ENCODE results near the gene LCLAT1.

LCLAT1 gene

GRCh38 chr2:30424231-30424630 is 22.8 kb upstream of the LCLAT1 start:
- no peak for DNase-seq

- no peak for DNase-seq
Observed at GRCh38 chr2:30425326-30425725, 21.7 kb upstream of the LCLAT1 start.

DNA sequence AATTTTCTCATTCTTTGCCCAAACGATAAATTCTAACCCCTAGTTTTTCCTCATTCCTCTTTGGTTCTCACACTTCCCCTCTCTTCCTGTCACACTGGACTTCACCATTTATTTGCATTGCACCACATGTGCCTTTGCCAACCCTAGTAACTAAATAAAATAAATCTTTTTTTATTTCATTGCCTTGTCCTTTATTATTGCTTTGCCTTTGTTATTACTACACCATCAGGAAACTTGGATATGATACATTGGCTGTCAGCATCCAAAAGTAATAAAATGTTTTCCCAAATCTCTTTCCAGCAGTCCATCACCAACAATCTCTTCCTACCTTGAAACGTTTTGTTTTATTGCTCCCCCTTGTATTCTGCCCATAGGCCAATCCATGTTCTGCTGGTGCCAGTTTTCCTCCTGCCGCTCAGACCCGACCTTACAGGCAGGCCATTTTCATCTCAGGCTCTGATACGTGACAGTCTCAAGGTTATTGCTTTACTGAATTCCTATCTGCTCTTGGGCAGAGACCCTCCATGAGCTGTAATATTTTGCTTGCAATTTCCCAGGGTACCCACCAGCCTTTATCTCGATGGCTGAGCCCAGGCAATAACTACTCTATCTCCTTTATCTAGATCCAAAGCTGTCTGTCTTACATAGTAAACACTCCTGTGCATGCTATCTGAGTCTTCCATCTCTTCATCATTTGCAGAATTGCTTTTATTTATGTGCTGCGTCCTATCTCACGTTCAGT is 19.3 kb upstream of the LCLAT1 start:
- no peak for DNase-seq

DNA sequence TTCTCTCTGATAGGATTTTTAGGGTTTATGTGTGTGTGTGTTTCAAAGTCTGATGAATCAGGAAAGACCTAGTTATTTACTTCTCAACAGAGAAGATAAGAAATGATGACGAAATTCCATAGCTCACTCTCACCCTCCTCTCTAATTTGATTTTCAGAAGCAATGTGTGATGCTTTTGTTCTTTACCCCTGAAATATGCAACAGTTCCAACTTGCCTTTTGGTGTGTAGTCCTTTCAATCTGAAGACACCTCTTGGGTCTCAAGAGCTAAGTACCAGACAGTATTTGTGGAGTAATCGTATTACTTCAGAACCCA is 18.7 kb upstream of the LCLAT1 start:
- DNase-seq = no peak

GRCh38 chr2:30428827-30429461 is 18.1 kb upstream of the LCLAT1 start:
- DNase-seq = no peak

DNA sequence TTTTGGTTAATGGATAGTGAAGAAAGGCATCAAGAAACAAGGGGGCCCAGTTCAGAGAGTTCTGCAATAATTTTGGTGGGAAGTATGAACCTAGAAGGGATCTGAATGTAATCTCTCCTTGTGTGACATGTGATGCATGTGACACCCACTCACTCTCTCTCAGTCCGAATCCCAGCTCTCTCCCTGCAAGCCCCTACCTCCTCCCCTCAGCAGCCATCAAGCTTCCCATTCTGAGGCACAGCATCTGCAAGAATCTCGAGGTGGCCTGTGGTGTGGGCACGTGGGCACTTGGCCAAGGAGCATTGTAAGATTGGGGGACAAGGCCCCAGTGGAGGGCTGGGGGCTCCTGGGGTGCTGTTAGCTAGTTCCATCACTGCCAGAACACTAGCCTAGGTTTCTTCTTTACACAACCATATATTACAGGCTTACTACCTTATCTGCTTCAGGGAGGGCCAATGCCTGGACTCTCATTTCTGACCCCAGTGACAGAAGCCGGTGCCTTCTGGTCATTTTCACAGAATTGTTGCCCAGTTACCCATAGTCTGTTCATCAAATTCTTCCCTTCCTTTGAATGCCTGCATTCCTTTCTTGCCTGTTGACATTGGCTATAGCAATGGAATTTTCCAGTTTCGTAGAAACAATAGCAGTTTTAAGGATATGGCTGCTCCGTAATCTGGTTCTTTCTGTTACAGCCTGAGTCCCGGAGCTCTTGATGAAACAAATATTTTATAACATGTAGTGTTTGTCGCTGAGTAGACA is 13.3 kb upstream of the LCLAT1 start:
- DNase-seq = no peak

DNA sequence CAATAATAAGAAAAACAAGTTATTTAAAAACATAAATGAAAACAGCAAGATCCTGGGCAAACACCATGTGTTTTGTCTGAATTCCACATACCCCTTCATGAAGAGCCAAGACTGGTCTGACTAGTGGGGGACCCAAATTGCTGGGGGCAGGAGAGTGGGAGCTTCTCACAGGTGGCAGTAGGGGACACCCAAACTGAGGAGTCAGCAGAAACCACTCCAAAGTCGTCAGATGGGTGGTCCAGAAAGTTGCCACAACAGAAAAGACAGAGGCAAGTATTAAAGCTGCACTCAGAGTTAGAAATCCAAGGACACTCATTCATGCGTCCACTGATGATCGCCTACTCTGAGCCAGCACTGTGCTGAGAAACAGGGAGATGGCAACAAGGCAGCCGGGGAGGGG is 12.3 kb upstream of the LCLAT1 start:
- DNase-seq = no peak

DNA sequence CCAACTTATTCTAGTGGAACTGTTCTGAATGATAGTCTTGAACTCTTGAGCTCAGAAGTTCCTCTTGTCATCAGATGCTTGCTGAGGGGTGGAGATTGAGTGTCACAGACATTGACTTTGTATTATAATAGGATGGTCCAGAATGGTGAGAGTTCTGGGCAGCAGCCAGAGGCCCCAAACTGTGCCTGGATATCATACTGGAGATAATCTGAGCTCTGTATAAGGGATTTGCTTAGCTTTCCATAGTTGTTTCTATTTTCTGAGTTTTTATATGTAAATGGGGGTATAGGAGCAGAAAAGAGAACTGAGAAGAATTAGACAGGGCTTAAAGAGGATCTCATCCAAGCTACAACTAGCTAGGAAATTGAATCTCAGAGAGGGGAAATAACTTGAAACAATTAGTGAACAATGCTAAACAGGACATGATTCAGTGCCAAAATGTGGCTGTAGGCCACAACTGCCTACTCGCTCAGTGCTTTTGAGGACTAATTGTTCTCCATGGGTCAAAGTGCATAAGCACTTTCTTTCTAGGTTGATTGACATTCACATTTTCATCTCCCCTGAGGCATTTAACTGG is 10.1 kb upstream of the LCLAT1 start:
- no peak for DNase-seq

GRCh38 chr2:30437809-30438548 is 9.1 kb upstream of the LCLAT1 start:
- peak; percentile 95 for DNase-seq

GRCh38 chr2:30439296-30439695 is 7.8 kb upstream of the LCLAT1 start:
- no peak for DNase-seq

GRCh38 chr2:30439879-30440278 is 7.2 kb upstream of the LCLAT1 start:
- DNase-seq = no peak

- no peak for DNase-seq
Observed at GRCh38 chr2:30441023-30441422, 6.0 kb upstream of the LCLAT1 start.

- peak; percentile 91 for DNase-seq
Observed at GRCh38 chr2:30443081-30443480, 4.0 kb upstream of the LCLAT1 start.

GRCh38 chr2:30444273-30444672 is 2.8 kb upstream of the LCLAT1 start:
- no peak for DNase-seq

GRCh38 chr2:30445266-30445821 is 1.7 kb upstream of the LCLAT1 start:
- no peak for DNase-seq

DNA sequence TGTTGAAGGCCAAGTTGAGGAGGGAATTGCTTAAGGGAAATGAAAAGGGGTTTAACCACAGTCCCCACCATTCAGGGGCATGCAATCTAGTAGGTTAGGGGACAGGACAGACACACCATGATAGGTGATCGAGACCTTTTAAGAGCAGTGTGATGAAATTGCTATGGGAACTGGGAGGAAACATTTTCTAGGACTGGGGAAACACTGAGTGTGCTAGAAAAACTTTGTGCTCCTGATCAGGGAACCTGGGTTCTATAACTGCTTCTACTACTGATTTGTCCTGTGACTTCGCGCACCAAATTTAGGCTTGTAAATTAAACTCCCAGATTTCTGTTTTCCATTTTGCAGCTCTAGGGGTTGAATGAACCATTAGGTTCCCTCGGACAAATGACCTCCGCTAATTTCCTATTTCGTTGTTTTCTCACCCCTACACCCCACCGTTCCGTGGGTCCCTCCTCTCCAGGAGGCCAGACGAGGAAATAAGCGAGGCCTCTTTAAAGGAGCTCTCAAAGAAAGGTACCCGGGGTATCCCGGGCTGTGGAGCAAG is 371 bp upstream of the LCLAT1 start:
- peak; percentile 32 for DNase-seq

GRCh38 chr2:30448308-30448707 is 1.3 kb downstream of the LCLAT1 start:
- peak; percentile 44 for DNase-seq

DNA sequence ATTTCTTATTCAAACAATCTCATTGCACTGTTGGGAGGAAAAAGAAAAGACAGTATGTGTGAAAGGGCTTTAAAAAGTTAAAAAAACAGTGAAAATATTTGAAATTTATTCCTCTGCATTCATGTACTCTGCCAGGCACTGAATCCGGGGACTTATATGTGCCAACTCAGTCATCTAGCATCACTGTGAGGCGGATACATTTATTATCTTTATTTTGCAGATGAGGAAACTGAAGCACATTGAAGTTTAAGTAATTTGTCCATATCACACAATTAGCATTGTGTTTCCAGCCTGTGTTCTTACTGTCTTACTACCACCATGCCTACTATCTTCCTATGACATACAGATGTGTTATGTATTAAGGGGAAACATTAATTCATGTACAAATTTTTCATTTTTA is 1.8 kb downstream of the LCLAT1 start:
- DNase-seq = peak; percentile 90

- no peak for DNase-seq
Observed at GRCh38 chr2:30450025-30450424, 3.0 kb downstream of the LCLAT1 start.

DNA sequence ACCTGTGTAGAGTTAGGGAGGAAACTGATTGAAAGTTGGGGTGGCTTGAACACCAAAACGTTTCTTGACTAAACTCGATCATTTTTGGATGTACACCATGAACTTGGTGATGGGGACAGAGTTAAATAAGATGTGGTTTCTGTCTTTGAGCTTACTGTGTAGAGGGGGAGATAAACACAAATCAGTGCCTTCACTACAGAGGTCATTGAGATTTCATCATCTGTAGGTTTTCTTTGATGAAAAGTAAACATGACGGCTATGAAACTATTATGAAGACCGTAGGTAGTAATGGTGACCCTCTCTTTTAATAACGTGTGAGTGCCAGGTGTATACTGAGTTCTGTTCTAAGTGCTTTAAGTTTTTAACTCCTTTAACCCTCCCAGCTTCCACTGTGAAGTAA is 6.5 kb downstream of the LCLAT1 start:
- DNase-seq = no peak

GRCh38 chr2:30454571-30454970 is 7.5 kb downstream of the LCLAT1 start:
- DNase-seq = no peak

- DNase-seq = no peak
Observed at GRCh38 chr2:30455114-30455738, 8.2 kb downstream of the LCLAT1 start.
